RWPE1 (cell line): ENCODE results near the gene CERS5.

Experiments used
- CTCF ChIA-PET: fragments of 350-600 bp; sonication (Branson Sonifier 250); formaldehyde crosslinking; extraction: SDS; loops from one replicate; lab custom pipeline; 2021; lab: Yijun Ruan, JAX
- POLR2A ChIA-PET: fragments of 400-600 bp; formaldehyde crosslinking; extraction: SDS; loops from one replicate; lab custom pipeline; 2020; ENCODE audit warnings: antibody characterized with exemption; ENCODE audit not compliant: low non-redundant PET; lab: Yijun Ruan, JAX
- DNase-seq: peaks from one replicate; pipeline ENCODE4 v3.0.0; 2012; ENCODE audit warnings: low spot score
- H3K27ac ChIP-seq: fragments of 450-650 bp; 2 replicates; pipeline ENCODE4 v1.5.1; 2017
- CTCF ChIP-seq: fragments of 450-650 bp; conservative IDR thresholded peaks from 2 replicates; pipeline ENCODE4 v1.5.1; 2017; ENCODE audit warnings: low read depth, mild to moderate bottlenecking

The CERS5 gene

GRCh38 chr12:50089730-50090129, 77.4 kb downstream of the CERS5 start:
- no peak overlapping the region for H3K27ac ChIP-seq
- DNase-seq: no peak
- CTCF ChIA-PET: interaction anchor here (0.6 to 3.7 kb wide), 4 partner anchors 22 to 219 kb away, joined by 3 to 18 read pairs (median 4); partner anchors contain the start of gene COX14
- POLR2A ChIA-PET: no interaction called here
- TF ChIP-seq CTCF: no peak

GRCh38 chr12:50088577-50089335, 78.4 kb downstream of the CERS5 start:
- ChIA-PET POLR2A (no interaction called here), CTCF (interaction anchor here (0.6 to 1.3 kb wide), 8 partner anchors 8 to 108 kb away, joined by 3 to 5 read pairs (median 4); no protein-coding TSS in a partner anchor)
- H3K27ac ChIP-seq: no peak overlapping the region
- TF ChIP-seq CTCF: peak; percentile 89
- peak; percentile 47 for DNase-seq

GRCh38 chr12:50087995-50088394, 79.2 kb downstream of the CERS5 start:
- peak overlapping the region; percentile 85 for H3K27ac ChIP-seq
- TF ChIP-seq CTCF: no peak
- ChIA-PET POLR2A (no interaction called here), CTCF (interaction anchor here (0.6 to 1.3 kb wide), 8 partner anchors 9 to 107 kb away, joined by 3 to 5 read pairs (median 4); no protein-coding TSS in a partner anchor)
- peak; percentile 55 for DNase-seq

GRCh38 chr12:50087151-50087550, 80.0 kb downstream of the CERS5 start:
- TF ChIP-seq CTCF: no peak
- ChIA-PET POLR2A (no interaction called here), CTCF (interaction anchor here (0.6 to 1.3 kb wide), 5 partner anchors 12 to 999 kb away, joined by 3 to 4 read pairs (median 3); no protein-coding TSS in a partner anchor)
- peak overlapping the region; percentile 85 for H3K27ac ChIP-seq
- no peak for DNase-seq

- peak overlapping the region; percentile 97 for H3K27ac ChIP-seq
- ChIA-PET CTCF (interaction anchor here (0.6 to 0.7 kb wide), 2 partner anchors 16 to 169 kb away, joined by 3 read pairs; no protein-coding TSS in a partner anchor), POLR2A (interaction anchor here (0.9 kb wide), 1 partner anchor 309 kb away, joined by 3 read pairs; no protein-coding TSS in a partner anchor)
- TF ChIP-seq CTCF: no peak
- DNase-seq: no peak
Measured at GRCh38 chr12:50086148-50086547, 81.0 kb downstream of the CERS5 start.

- peak overlapping the region; percentile 97 for H3K27ac ChIP-seq
- POLR2A ChIA-PET: interaction anchor here (0.6 to 1.0 kb wide), 4 partner anchors 26 to 309 kb away, joined by 3 to 5 read pairs (median 3); partner anchors contain the start of gene COX14
Measured at GRCh38 chr12:50085615-50086072, 81.5 kb downstream of the CERS5 start.

More at GRCh38 chr12:50085615-50086072, 81.5 kb downstream of the CERS5 start:
- TF ChIP-seq CTCF: no peak
- no peak for DNase-seq
- CTCF ChIA-PET: interaction anchor here (0.6 to 1.1 kb wide), 8 partner anchors 9 to 1745 kb away, joined by 3 to 7 read pairs (median 3); partner anchors contain the start of gene COX14
